TTC549 (cell line): Measurements from ENCODE around the gene ALOX5.
"Not testable (repeated sequence)": the region's sequence is repeated elsewhere in the genome, so short reads cannot be mapped to it uniquely, and the experiment has no call there.

Experiments used
- FAIRE-seq: peaks from 2 replicates; lab custom pipeline; 2012; peaks lifted over from hg19 to GRCh38; lab: Jason Lieb, UNC

ALOX5 gene

GRCh38 chr10:45468079-45468478 is 94.1 kb downstream of the ALOX5 start:
- no peak for FAIRE-seq

- FAIRE-seq, result no peak
These were observed 96.3 kb downstream of the ALOX5 start for GRCh38 chr10:45470098-45471012.

GRCh38 chr10:45471059-45471458 is 97.0 kb downstream of the ALOX5 start:
- FAIRE-seq, result no peak

DNA sequence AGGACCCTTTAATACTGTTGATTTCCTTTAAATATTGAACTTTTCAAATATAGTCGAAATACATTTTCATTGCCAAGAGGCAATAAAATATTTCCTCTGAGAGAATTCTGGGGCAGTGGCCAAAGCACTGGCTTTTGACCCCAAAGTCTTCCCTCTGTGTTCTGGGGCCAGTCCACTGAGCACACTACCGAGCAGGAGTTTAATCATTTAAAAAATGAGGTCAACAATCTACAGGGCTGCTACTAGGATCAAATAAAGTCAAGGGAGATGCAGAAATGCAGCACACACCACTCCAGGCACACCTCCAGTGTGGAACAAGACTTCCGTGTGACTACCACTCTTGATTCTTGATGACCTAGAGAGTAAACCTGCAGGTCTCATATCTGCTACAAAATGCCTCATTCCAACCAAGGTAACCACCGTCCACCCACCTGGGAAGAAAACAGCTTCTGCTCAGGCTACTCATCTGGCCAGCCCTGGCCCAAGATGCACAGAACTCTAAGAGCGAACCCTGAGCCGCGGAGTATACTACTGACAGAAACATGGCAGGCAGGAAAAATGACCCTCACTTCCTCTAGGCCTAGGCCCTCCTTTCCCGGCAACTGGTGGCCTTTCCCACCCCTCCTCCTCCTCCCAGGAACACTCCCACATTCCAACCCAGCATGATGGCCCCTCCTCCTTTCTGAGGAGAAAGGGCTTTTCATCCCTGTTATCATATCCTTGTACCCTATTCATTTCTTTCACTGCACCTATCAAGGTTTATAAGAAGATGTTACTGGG is 97.7 kb downstream of the ALOX5 start:
- no peak for FAIRE-seq

GRCh38 chr10:45473126-45473525 is 99.1 kb downstream of the ALOX5 start:
- FAIRE-seq, result no peak

GRCh38 chr10:45476559-45476958 is 102.5 kb downstream of the ALOX5 start:
- no peak for FAIRE-seq

- no peak for FAIRE-seq
These were observed 106.3 kb downstream of the ALOX5 start for GRCh38 chr10:45480294-45480693.

DNA sequence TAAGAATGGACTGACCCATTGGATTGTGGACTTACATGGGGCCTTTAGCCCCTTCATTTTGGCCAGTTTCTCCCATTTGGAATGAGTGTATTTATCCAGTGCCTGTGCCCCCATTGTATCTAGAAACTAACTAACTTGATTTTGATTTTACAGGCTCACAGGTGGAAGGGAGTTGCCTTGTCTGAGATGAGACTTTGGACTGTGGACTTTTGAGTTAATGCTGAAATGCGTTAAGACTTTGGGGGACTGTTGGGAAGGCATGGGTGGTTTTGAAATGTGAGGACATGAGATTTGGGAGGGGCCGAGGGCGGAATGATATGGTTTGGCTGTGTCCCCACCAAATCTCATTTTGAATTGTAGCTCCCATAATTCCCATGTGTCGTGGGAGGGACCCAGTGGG is 107.1 kb downstream of the ALOX5 start:
- FAIRE-seq, result not testable (repeated sequence)

DNA sequence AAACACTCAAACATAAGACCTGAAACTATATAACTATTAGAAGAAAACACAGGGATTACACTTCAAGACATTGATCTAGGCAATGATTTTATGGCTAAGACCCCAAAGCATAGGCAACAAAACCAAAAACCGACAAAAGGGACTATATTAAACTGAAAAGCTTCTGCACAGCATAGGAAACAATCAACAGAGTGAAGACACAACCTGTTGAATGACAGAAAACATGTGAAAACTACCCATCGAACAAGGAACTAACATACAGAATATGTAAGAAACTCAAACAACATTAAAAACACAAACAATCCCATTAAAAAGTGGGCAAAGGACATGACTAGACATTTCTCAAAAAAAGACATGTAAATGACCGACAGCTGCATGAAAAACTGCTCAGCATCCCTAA is 109.0 kb downstream of the ALOX5 start:
- FAIRE-seq, result no peak

DNA sequence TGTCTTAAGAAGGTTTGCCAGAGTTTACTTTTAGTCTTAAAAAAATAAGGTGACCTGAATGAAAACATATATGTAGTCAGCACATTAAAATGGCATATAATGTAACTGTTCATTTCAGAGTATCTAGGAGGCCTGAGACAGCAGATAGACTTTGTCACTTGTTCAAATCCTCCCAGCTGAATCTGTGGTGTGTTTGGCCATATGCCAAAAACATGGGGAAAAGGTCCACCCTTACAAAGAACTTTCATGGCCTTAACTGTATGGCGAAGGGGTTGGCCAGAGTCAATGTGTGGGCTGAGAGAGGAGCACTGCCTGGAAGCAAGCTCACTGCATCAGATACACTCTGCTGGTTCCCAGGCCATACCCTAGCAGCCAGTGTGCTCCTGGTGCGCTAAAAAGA is 113.7 kb downstream of the ALOX5 start:
- no peak for FAIRE-seq

DNA sequence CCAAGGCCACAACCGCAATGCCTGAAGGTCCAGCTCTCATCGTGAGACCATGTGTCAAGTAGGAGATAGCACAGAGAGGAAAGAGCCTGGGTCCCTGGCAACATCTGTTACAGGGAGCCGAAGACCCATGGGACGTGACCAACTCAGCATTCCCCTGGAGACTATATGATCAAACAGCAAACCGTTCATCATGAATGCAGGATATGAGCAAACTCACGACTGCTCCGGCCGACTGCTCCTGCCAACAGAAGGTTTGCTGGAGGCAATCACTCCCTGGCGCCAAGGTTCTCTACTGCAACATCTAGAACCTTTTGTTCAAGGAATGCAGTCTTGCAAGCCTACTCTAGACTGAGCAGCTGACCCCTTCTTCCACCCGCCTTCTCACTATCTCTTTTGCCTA is 114.3 kb downstream of the ALOX5 start:
- no peak for FAIRE-seq

GRCh38 chr10:45490277-45490676 is 116.3 kb downstream of the ALOX5 start:
- no peak for FAIRE-seq

DNA sequence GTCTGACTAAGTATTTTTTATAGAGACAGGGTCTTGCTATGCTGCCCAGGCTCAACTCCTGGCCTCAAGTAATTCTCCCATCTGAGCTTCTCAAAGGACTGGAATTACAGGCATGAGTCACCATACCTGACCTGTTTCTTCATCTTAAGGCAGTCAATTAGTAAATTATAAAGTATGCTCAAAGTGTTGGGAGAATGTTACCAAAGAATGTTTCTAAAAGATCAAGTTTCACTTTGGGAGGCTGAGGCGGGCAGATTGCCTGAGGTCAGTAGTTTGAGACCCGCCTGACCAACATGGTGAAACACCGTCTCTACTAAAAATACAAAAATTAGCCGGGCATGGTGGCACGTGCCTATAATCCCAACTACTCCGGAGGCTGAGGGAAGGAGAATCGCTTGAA is 117.0 kb downstream of the ALOX5 start:
- FAIRE-seq, result no peak
